SU-DHL-6 (cell line): ENCODE measurements around the gene ACBD6.

Experiments
- H2AFZ ChIP-seq: fragments of 200-600 bp; sonication (generic); 2 replicates; pipeline ENCODE4 v1.6.1; 2014; ENCODE audit warnings: low read depth, mild to moderate bottlenecking, moderate library complexity, mixed read lengths, antibody characterized with exemption, low read length; ENCODE audit not compliant: severe bottlenecking
- H3F3A ChIP-seq: fragments of 200-600 bp; shearing (Covaris generic); 2 replicates; pipeline ENCODE4 v1.6.0; 2016; ENCODE audit warnings: antibody characterized with exemption, mild to moderate bottlenecking; ENCODE audit not compliant: insufficient read depth
- H3K27ac ChIP-seq: fragments of 200-600 bp; sonication (generic); 2 replicates; pipeline ENCODE4 v1.5.1; 2016; ENCODE audit warnings: low read depth, mild to moderate bottlenecking, low read length, moderate library complexity, mixed read lengths
- H3K27me3 ChIP-seq: fragments of 200-600 bp; sonication (generic), shearing (Covaris generic); 2 replicates; pipeline ENCODE4 v1.6.0; 2014; ENCODE audit warnings: mild to moderate bottlenecking, low read length
- H3K36me3 ChIP-seq: fragments of 200-600 bp; sonication (generic); 2 replicates; pipeline ENCODE4 v1.6.1; 2014; ENCODE audit warnings: mild to moderate bottlenecking, low read length, mixed read lengths
- H3K4me2 ChIP-seq: fragments of 300-600, 200-600 bp; shearing (Covaris generic), sonication (generic); 2 replicates; pipeline ENCODE4 v1.6.0; 2014; ENCODE audit warnings: low read length, low read depth, mild to moderate bottlenecking; ENCODE audit not compliant: poor library complexity, severe bottlenecking
- H3K4me3 ChIP-seq: fragments of 200-600 bp; sonication (generic); 2 replicates; pipeline ENCODE4 v1.5.1; 2014; ENCODE audit warnings: antibody characterized with exemption, low read length, mild to moderate bottlenecking, mixed read lengths; ENCODE audit not compliant: insufficient read depth, poor library complexity, severe bottlenecking
- H3K79me2 ChIP-seq: fragments of 200-600 bp; sonication (generic); 2 replicates; pipeline ENCODE4 v1.6.1; 2014; ENCODE audit warnings: mild to moderate bottlenecking, low read length, moderate library complexity; ENCODE audit not compliant: insufficient read depth
- H3K9ac ChIP-seq: fragments of 200-600 bp; sonication (generic); 2 replicates; pipeline ENCODE4 v1.7.0; 2014; ENCODE audit warnings: mild to moderate bottlenecking, low read length
- H3K9me2 ChIP-seq: fragments of 200-600 bp; sonication (generic); replicated peaks from 2 replicates; pipeline ENCODE4 v1.6.1; 2014; ENCODE audit warnings: low read length; ENCODE audit not compliant: insufficient read depth
- H3K9me3 ChIP-seq: fragments of 200-600 bp; sonication (generic); 2 replicates; pipeline ENCODE4 v1.6.1; 2014; ENCODE audit warnings: low read length, mixed read lengths; ENCODE audit not compliant: insufficient read depth
- H4K20me1 ChIP-seq: fragments of 200-600 bp; sonication (generic); 2 replicates; pipeline ENCODE4 v1.6.1; 2014; ENCODE audit warnings: low read depth, mild to moderate bottlenecking, antibody characterized with exemption, low read length, moderate library complexity, mixed read lengths
- CTCF ChIP-seq: fragments of 200-600 bp; sonication (generic); IDR thresholded peaks from one replicate; pipeline ENCODE4 v1.5.1; 2017; ENCODE audit warnings: antibody characterized with exemption, mild to moderate bottlenecking, low read length, moderate library complexity; ENCODE audit not compliant: insufficient read depth, poor library complexity, severe bottlenecking
- EZH2phosphoT487 ChIP-seq: fragments of 200-600 bp; sonication (generic), shearing (Covaris generic); conservative IDR thresholded peaks from 2 replicates; pipeline ENCODE4 v1.6.1; 2018; ENCODE audit warnings: mild to moderate bottlenecking, antibody characterized with exemption, low read length, moderate library complexity, mixed read lengths

ACBD6 gene

GRCh38 chr1:180264595-180264994, 237.8 kb downstream of the ACBD6 start:
- TF ChIP-seq EZH2phosphoT487, result no peak
- TF ChIP-seq CTCF, result no peak
- Histone ChIP-seq H3K79me2 (no peaks in the 10 kb centered on the region), H4K20me1 (no peaks in the 10 kb centered on the region), H3F3A (no peaks in the 10 kb centered on the region), H3K27ac (no peak overlapping the region), H3K9ac (no peak overlapping the region), H3K27me3 (no peaks in the 10 kb centered on the region), H3K9me2 (no peaks in the 10 kb centered on the region), H3K4me3 (no peak overlapping the region), H3K36me3 (no peaks in the 10 kb centered on the region), H2AFZ (no peak overlapping the region), H3K9me3 (no peaks in the 10 kb centered on the region), H3K4me2 (no peak overlapping the region)

GRCh38 chr1:180262628-180263488, 239.5 kb downstream of the ACBD6 start:
- no peak overlapping the region for H3K4me2 ChIP-seq
- H3K79me2 ChIP-seq, result no peaks in the 10 kb centered on the region
- H3K9me3 ChIP-seq, result no peaks in the 10 kb centered on the region
- no peaks in the 10 kb centered on the region for H3K9me2 ChIP-seq
- no peak overlapping the region for H3K4me3 ChIP-seq
- no peaks in the 10 kb centered on the region for H3F3A ChIP-seq
- TF ChIP-seq CTCF (no peak), EZH2phosphoT487 (no peak)
- H4K20me1 ChIP-seq, result no peaks in the 10 kb centered on the region
- H3K9ac ChIP-seq, result no peak overlapping the region
- H3K27ac ChIP-seq, result no peak overlapping the region
- no peaks in the 10 kb centered on the region for H3K36me3 ChIP-seq
- no peak overlapping the region for H2AFZ ChIP-seq
- H3K27me3 ChIP-seq, result no peaks in the 10 kb centered on the region

- Histone ChIP-seq H3K27me3 (no peaks in the 10 kb centered on the region), H4K20me1 (no peaks in the 10 kb centered on the region), H3K9me2 (no peaks in the 10 kb centered on the region), H3K9ac (no peak overlapping the region), H3K79me2 (no peaks in the 10 kb centered on the region), H3K4me3 (no peak overlapping the region), H3F3A (no peaks in the 10 kb centered on the region), H3K4me2 (no peak overlapping the region), H2AFZ (no peak overlapping the region), H3K36me3 (no peaks in the 10 kb centered on the region), H3K27ac (no peak overlapping the region), H3K9me3 (no peaks in the 10 kb centered on the region)
- TF ChIP-seq CTCF, result no peak
- no peak for TF ChIP-seq EZH2phosphoT487
Measured at GRCh38 chr1:180261524-180262155, 240.7 kb downstream of the ACBD6 start.
